Keratinocyte (primary cell): Measurements from ENCODE around the gene TBC1D16. TPM values are rescaled to one million over a fixed set of nuclear protein-coding genes. Genes with fewer than 3 reads are reported as not detected.

Source experiments
- DNase-seq: peaks from one replicate; pipeline ENCODE4 v3.0.0-alpha.2; 2011; ENCODE audit warnings: low read depth, missing footprints, low spot score
- FAIRE-seq: peaks from 2 replicates; lab custom pipeline; 2011; peaks lifted over from hg19 to GRCh38; lab: Jason Lieb, UNC
- H2AFZ ChIP-seq: 2 replicates; pipeline ENCODE4 v1.6.0; 2012; ENCODE audit warnings: low read length, control low read depth, inconsistent platforms; ENCODE audit not compliant: control insufficient read depth
- H3K27ac ChIP-seq: 2 replicates; pipeline ENCODE4 v1.5.1; 2011; ENCODE audit warnings: low read length; ENCODE audit not compliant: control insufficient read depth, insufficient read depth
- H3K27me3 ChIP-seq: 3 replicates; pipeline ENCODE4 v1.6.0; 2011; ENCODE audit warnings: low read length; ENCODE audit not compliant: control insufficient read depth, insufficient read depth; ENCODE audit errors: extremely low read depth
- H3K36me3 ChIP-seq, 2 experiments: 2 replicates in 1 of 2; 3 replicates in 1 of 2; pipeline ENCODE4 v1.5.1; 2011; ENCODE audit warnings: low read length in 2 of 2, mild to moderate bottlenecking in 1 of 2; ENCODE audit not compliant: control insufficient read depth in 2 of 2, insufficient read depth in 2 of 2; ENCODE audit errors: extremely low read depth in 1 of 2
- H3K4me1 ChIP-seq: 3 replicates; pipeline ENCODE4 v1.5.1; 2011; ENCODE audit warnings: low read length; ENCODE audit not compliant: control insufficient read depth, insufficient read depth; ENCODE audit errors: extremely low read depth
- H3K4me2 ChIP-seq: 3 replicates; pipeline ENCODE4 v1.6.0; 2011; ENCODE audit warnings: low read depth, low read length; ENCODE audit not compliant: control insufficient read depth, insufficient read depth; ENCODE audit errors: extremely low read depth
- H3K4me3 ChIP-seq, 3 experiments: fragments of 200-600 bp in 1 of 3; sonication (generic) in 1 of 3; 2 replicates in 2 of 3; 3 replicates in 1 of 3; pipeline ENCODE4 v1.5.1; 2011 to 2016; ENCODE audit warnings: low read length in 3 of 3, mild to moderate bottlenecking in 3 of 3, control low read depth in 2 of 3, inconsistent platforms in 1 of 3, low read depth in 1 of 3, mixed read lengths in 1 of 3, mixed run types in 1 of 3, moderate library complexity in 1 of 3; ENCODE audit not compliant: control insufficient read depth in 2 of 3, insufficient read depth in 2 of 3; ENCODE audit errors: extremely low read depth in 1 of 3
- H3K79me2 ChIP-seq: 2 replicates; pipeline ENCODE4 v1.6.0; 2012; ENCODE audit warnings: low read length; ENCODE audit not compliant: control insufficient read depth, insufficient read depth
- H3K9ac ChIP-seq: 3 replicates; pipeline ENCODE4 v1.6.0; 2011; ENCODE audit warnings: low read length; ENCODE audit not compliant: control insufficient read depth, insufficient read depth; ENCODE audit errors: extremely low read depth
- H3K9me1 ChIP-seq: 3 replicates; pipeline ENCODE4 v1.6.0; 2011; ENCODE audit warnings: low read length; ENCODE audit not compliant: control insufficient read depth, insufficient read depth; ENCODE audit errors: extremely low read depth
- H3K9me3 ChIP-seq: 2 replicates; pipeline ENCODE4 v1.5.1; 2012; ENCODE audit warnings: low read depth, low read length; ENCODE audit not compliant: control insufficient read depth
- H4K20me1 ChIP-seq: 3 replicates; pipeline ENCODE4 v1.6.0; 2011; ENCODE audit warnings: low read length; ENCODE audit not compliant: control insufficient read depth, insufficient read depth; ENCODE audit errors: extremely low read depth
- CTCF ChIP-seq, 3 experiments: IDR thresholded peaks in 1 of 3; conservative IDR thresholded peaks in 1 of 3; optimal IDR thresholded peaks in 1 of 3; 2 replicates in 2 of 3; 3 replicates in 1 of 3; pipeline versions ENCODE3 to v1.5.1; 2011; ENCODE audit warnings: low read length in 3 of 3, mild to moderate bottlenecking in 3 of 3, moderate library complexity in 2 of 3, control low read depth in 1 of 3, inconsistent platforms in 1 of 3; ENCODE audit not compliant: insufficient read depth in 2 of 3; ENCODE audit errors: extremely low read depth in 1 of 3
- EZH2 ChIP-seq: IDR thresholded peaks from one replicate; pipeline ENCODE4 v1.6.1; 2012; ENCODE audit warnings: inconsistent platforms, mild to moderate bottlenecking, low read length, moderate library complexity
- dilution Hi-C: fragments of 300-500 bp; cut with MboI; formaldehyde crosslinking; loops from one replicate; pipeline ENCODE4 v1.7.0; 2020; ENCODE audit warnings: low sequenced_read_pairs; ENCODE audit not compliant: extremely low pct_ligation_motif_present
- polyA plus RNA-seq, 5 experiments: library from polyadenylated mRNA; depleted of rRNA in 3 of 5; stranded (reverse) in 3 of 5; stranded (forward) in 1 of 5; unstranded in 1 of 5; fragments of >200 nt; gene quantifications; 1 replicate in 1 of 5; 2 replicates in 3 of 5; 3 replicates in 1 of 5; pipeline versions ENCODE4 v1.2.1 to v1.2.3, GENCODE V29; 2011 to 2012; ENCODE audit warnings: missing spikeins in 2 of 5, low read depth in 1 of 5, low replicate concordance in 1 of 5

The TBC1D16 gene
- polyA plus RNA-seq, 1 donor (not counting 4 experiments of a cell fraction or from before 2014, with no cell fraction given): 8.6 TPM

GRCh38 chr17:80070375-80071115, 34.9 kb upstream of the TBC1D16 start:
- FAIRE-seq: no peak
- H3K79me2 ChIP-seq: no peaks in the 10 kb centered on the region
- no peak overlapping the region for H2AFZ ChIP-seq
- H3K9ac ChIP-seq: no peak overlapping the region
- TF ChIP-seq EZH2: no peak
- no peak for TF ChIP-seq CTCF (optimal IDR thresholded peaks at IDR 0.05 in 1 of 3, IDR thresholded peaks at IDR 0.05 in 1 of 3, conservative IDR thresholded peaks at IDR 0.05 in 1 of 3; ENCODE audit: extremely low read depth in 1 of 3, insufficient read depth in 2 of 3, low read length in 3 of 3)
- H3K9me1 ChIP-seq: no peaks in the 10 kb centered on the region
- peaks cover 6% of the 10 kb centered on the region for H3K27me3 ChIP-seq
- H3K36me3 ChIP-seq: no peaks in the 10 kb centered on the region
- DNase-seq: no peak
- H3K4me3 ChIP-seq: no peak overlapping the region
- H3K9me3 ChIP-seq: no peaks in the 10 kb centered on the region
- H3K27ac ChIP-seq: no peak overlapping the region
- dilution Hi-C loops: no loop called here
- H4K20me1 ChIP-seq: no peaks in the 10 kb centered on the region
- no peak overlapping the region for H3K4me2 ChIP-seq
- no peaks in the 10 kb centered on the region for H3K4me1 ChIP-seq

- H4K20me1 ChIP-seq: no peaks in the 10 kb centered on the region
- H3K4me3 ChIP-seq: no peak overlapping the region
- dilution Hi-C loops: no loop called here
- DNase-seq (no peak), FAIRE-seq (no peak)
- no peak overlapping the region for H3K27ac ChIP-seq
- no peak overlapping the region for H3K9ac ChIP-seq
- no peak overlapping the region for H3K4me2 ChIP-seq
- H3K4me1 ChIP-seq: no peaks in the 10 kb centered on the region
- TF ChIP-seq CTCF (optimal IDR thresholded peaks at IDR 0.05 in 1 of 3, IDR thresholded peaks at IDR 0.05 in 1 of 3, conservative IDR thresholded peaks at IDR 0.05 in 1 of 3; ENCODE audit: extremely low read depth in 1 of 3, insufficient read depth in 2 of 3, low read length in 3 of 3) (no peak), EZH2 (no peak)
- no peaks in the 10 kb centered on the region for H3K9me1 ChIP-seq
- H3K79me2 ChIP-seq: no peaks in the 10 kb centered on the region
- peaks cover 14% of the 10 kb centered on the region for H3K27me3 ChIP-seq
- no peak overlapping the region for H2AFZ ChIP-seq
- no peaks in the 10 kb centered on the region for H3K9me3 ChIP-seq
- no peaks in the 10 kb centered on the region for H3K36me3 ChIP-seq
These were observed 32.9 kb upstream of the TBC1D16 start for GRCh38 chr17:80068301-80069222.
